Loucy (cell line): Measurements from ENCODE around the gene CRACR2A.

Experiments used
- H2AFZ ChIP-seq: fragments of 200-600 bp; sonication (generic); 2 replicates; pipeline ENCODE4 v1.6.0; 2016; ENCODE audit warnings: antibody characterized with exemption, mild to moderate bottlenecking, low read length, moderate library complexity
- H3F3A ChIP-seq: fragments of 200-600 bp; 2 replicates; pipeline ENCODE4 v1.6.0; 2016; ENCODE audit warnings: antibody characterized with exemption, low read depth, mild to moderate bottlenecking
- H3K27me3 ChIP-seq: fragments of 200-600 bp; sonication (generic); 2 replicates; pipeline ENCODE4 v1.6.1; 2014; ENCODE audit warnings: low read length, mild to moderate bottlenecking; ENCODE audit not compliant: insufficient read depth, poor library complexity, severe bottlenecking
- H3K36me3 ChIP-seq: fragments of 200-600 bp; sonication (generic); 2 replicates; pipeline ENCODE4 v1.6.1; 2016; ENCODE audit warnings: low read length; ENCODE audit not compliant: insufficient read depth
- H3K4me1 ChIP-seq: fragments of 200-600 bp; sonication (generic); 2 replicates; pipeline ENCODE4 v1.5.1; 2014; ENCODE audit warnings: low read length, mild to moderate bottlenecking; ENCODE audit not compliant: insufficient read depth, poor library complexity, severe bottlenecking
- H3K4me2 ChIP-seq: fragments of 200-600 bp; sonication (generic); 2 replicates; pipeline ENCODE4 v1.6.0; 2014; ENCODE audit warnings: antibody characterized with exemption, low read length, low read depth, mild to moderate bottlenecking; ENCODE audit not compliant: poor library complexity, severe bottlenecking
- H3K4me3 ChIP-seq: fragments of 200-600 bp; sonication (generic); 2 replicates; pipeline ENCODE4 v1.5.1; 2014; ENCODE audit warnings: low read length, mild to moderate bottlenecking, mixed read lengths; ENCODE audit not compliant: poor library complexity, severe bottlenecking
- H3K79me2 ChIP-seq: fragments of 200-600 bp; sonication (generic); 2 replicates; pipeline ENCODE4 v1.6.1; 2014; ENCODE audit warnings: low read length; ENCODE audit not compliant: insufficient read depth
- H3K9ac ChIP-seq: fragments of 200-600 bp; sonication (generic); 2 replicates; pipeline ENCODE4 v1.6.0; 2014; ENCODE audit warnings: mild to moderate bottlenecking, low read depth, low read length, moderate library complexity; ENCODE audit not compliant: poor library complexity, severe bottlenecking
- H3K9me2 ChIP-seq: fragments of 200-600 bp; sonication (generic); replicated peaks from 2 replicates; pipeline ENCODE4 v1.6.1; 2016; ENCODE audit warnings: low read depth, low read length, mixed read lengths
- H3K9me3 ChIP-seq: fragments of 200-600 bp; sonication (generic); 2 replicates; pipeline ENCODE4 v1.6.1; 2014; ENCODE audit warnings: mild to moderate bottlenecking, antibody characterized with exemption, low read length, low read depth; ENCODE audit not compliant: insufficient read depth
- H4K20me1 ChIP-seq: fragments of 200-600 bp; sonication (generic); 2 replicates; pipeline ENCODE4 v1.6.0; 2014; ENCODE audit warnings: antibody characterized with exemption, low read length, mild to moderate bottlenecking; ENCODE audit not compliant: insufficient read depth, poor library complexity, severe bottlenecking
- CTCF ChIP-seq: fragments of 200-600 bp; sonication (generic); conservative IDR thresholded peaks from 2 replicates; pipeline ENCODE4 v1.5.1; 2014; ENCODE audit warnings: mild to moderate bottlenecking, antibody characterized with exemption, low read length
- EZH2phosphoT487 ChIP-seq: fragments of 200-600 bp; IDR thresholded peaks from 2 replicates; pipeline ENCODE4 v1.6.1; 2018; ENCODE audit warnings: antibody characterized with exemption, mild to moderate bottlenecking, moderate library complexity, borderline replicate concordance

CRACR2A gene

GRCh38 chr12:3593906-3594483 lies 158.9 kb downstream of the CRACR2A start:
- Histone ChIP-seq H3K36me3 (no peaks in the 10 kb centered on the region), H3F3A (no peaks in the 10 kb centered on the region), H3K9me2 (no peaks in the 10 kb centered on the region), H3K4me1 (no peaks in the 10 kb centered on the region), H3K27me3 (no peaks in the 10 kb centered on the region), H3K4me3 (no peak overlapping the region), H4K20me1 (no peaks in the 10 kb centered on the region), H3K79me2 (no peaks in the 10 kb centered on the region), H3K9me3 (no peaks in the 10 kb centered on the region), H3K9ac (no peak overlapping the region), H2AFZ (no peak overlapping the region), H3K4me2 (no peak overlapping the region)
- TF ChIP-seq EZH2phosphoT487: no peak
- TF ChIP-seq CTCF: no peak

GRCh38 chr12:3592856-3593625 lies 159.9 kb downstream of the CRACR2A start:
- Histone ChIP-seq H3F3A (no peaks in the 10 kb centered on the region), H3K9me3 (no peaks in the 10 kb centered on the region), H3K36me3 (no peaks in the 10 kb centered on the region), H3K4me1 (no peaks in the 10 kb centered on the region), H4K20me1 (no peaks in the 10 kb centered on the region), H2AFZ (no peak overlapping the region), H3K9ac (no peak overlapping the region), H3K9me2 (no peaks in the 10 kb centered on the region), H3K79me2 (no peaks in the 10 kb centered on the region), H3K27me3 (no peaks in the 10 kb centered on the region), H3K4me2 (no peak overlapping the region), H3K4me3 (no peak overlapping the region)
- TF ChIP-seq EZH2phosphoT487: no peak
- no peak for TF ChIP-seq CTCF

GRCh38 chr12:3589745-3590144 lies 163.2 kb downstream of the CRACR2A start:
- no peaks in the 10 kb centered on the region for H3K9me2 ChIP-seq
- no peaks in the 10 kb centered on the region for H3K79me2 ChIP-seq
- H3K27me3 ChIP-seq: no peaks in the 10 kb centered on the region
- no peaks in the 10 kb centered on the region for H4K20me1 ChIP-seq
- no peak overlapping the region for H2AFZ ChIP-seq
- TF ChIP-seq CTCF (no peak), EZH2phosphoT487 (no peak)
- no peak overlapping the region for H3K9ac ChIP-seq
- H3K36me3 ChIP-seq: no peaks in the 10 kb centered on the region
- H3F3A ChIP-seq: no peaks in the 10 kb centered on the region
- no peaks in the 10 kb centered on the region for H3K9me3 ChIP-seq
- H3K4me3 ChIP-seq: no peak overlapping the region
- no peaks in the 10 kb centered on the region for H3K4me1 ChIP-seq
- H3K4me2 ChIP-seq: no peak overlapping the region
